GM19043 (cell line): Measurements from ENCODE around the gene KRT72.
"Not testable (repeated sequence)": the region's sequence is repeated elsewhere in the genome, so short reads cannot be mapped to it uniquely, and the experiment has no call there.

ENCODE experiments used
- ATAC-seq: cut with Tn5 transposase; IDR thresholded peaks from one replicate; pipeline ENCODE4 v1.9.1; 2021; ENCODE audit warnings: low read depth; ENCODE audit not compliant: unreplicated experiment

KRT72 gene

DNA sequence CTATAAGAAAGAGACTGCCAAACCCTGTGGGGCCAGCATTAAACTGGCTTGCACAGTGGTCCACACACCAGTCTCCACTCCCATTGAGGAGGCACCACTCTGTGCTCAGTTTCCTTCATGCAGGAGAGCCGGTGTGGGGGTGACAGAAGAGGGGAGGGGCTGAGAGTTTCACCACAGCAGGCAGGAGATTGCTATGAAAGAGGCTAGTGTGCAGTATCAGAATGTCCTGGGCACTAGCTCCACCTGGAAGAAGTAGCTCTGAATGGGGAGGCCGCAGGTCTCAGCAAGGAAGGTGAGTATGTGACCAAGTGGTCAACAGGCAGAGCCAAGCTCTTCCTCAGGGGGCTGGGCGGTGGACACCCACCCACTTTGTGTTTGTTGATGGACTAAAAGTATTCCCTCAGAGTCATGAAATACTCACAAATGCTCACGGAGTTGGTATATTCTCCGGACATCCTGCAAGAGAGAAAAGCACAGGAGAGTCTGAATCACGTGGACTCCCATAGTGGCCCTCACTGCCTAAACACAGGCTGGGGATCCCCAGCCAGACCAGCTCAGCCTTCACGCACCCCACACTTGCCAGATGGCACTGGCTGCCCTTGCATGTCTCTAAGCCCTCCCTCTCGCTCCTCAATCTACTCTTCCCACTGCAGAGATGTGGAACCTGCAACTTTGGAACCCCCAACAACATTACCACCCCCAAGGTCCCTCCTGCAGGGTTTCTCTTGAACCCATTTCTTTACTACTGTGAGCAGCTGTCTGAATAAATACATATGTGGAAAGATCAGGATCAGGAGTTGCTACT, 7.8 kb upstream of the KRT72 start:
- no peak for ATAC-seq

DNA sequence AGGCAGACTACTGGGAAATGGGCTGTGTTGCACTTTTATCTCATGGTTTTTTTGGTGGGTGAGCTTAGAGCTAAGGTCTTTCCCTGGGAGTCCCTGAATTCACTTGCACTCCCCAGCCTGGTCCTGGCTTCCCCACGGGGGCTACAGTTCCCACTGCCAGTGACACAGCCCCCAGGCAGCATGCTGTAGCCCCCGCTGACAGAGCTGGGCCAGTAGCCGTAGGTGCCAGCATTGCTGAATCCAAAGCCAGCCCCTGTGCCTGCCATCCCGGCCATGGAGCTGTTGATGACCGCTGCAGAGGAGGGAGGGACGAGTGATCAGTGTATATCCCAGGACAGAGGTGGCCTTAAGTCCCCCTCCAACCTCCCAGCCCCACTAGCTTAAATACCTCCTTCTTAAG, 6.9 kb upstream of the KRT72 start:
- ATAC-seq = no peak

DNA sequence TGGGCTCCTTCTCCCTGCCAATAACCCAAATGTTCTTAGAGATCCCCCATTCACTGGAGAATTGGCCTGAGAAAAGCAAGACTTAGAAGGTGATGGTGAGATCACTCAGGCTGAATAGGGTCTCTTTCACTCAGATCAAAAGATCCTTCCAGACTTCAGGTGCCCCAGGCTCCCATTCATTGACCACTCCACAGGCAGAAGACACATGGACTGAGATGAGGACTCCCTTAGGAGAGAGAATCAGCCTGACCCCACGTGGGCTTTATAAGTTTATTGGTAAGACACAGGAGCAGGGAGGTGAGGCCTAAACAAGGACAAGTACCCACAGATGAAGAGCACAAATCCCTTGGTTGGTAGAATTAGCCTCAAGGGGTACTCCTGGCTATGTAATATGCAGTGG, 6.1 kb upstream of the KRT72 start:
- no peak for ATAC-seq

DNA sequence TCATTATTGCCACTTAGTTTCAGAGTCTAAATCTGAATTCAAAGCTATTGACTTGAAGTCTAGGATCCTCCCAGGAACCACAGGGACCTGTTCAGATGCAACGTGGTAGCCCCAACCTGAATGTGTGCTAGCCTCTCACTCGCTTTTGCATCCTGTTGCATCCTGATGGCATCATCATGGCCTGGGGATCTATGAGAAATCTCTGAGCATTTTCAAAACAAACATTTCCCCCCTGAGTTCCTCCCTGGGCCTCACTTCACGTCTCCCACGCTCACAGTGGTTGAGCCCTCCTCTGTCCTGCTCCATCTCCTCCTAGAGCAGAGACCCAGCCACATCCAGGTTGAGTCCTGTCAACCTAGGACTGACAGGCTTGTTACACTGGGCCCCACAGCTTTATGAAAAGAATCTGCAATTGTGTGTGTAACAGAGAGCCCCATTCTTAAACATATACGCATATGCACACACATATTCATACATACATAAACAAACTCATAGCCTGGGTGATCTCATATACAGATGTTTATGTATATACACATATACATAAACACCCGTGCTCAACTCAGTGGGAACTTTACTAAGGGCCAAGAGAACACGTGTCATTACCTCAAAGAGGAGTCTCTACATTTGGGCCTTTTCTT, 5.4 kb upstream of the KRT72 start:
- ATAC-seq = no peak

DNA sequence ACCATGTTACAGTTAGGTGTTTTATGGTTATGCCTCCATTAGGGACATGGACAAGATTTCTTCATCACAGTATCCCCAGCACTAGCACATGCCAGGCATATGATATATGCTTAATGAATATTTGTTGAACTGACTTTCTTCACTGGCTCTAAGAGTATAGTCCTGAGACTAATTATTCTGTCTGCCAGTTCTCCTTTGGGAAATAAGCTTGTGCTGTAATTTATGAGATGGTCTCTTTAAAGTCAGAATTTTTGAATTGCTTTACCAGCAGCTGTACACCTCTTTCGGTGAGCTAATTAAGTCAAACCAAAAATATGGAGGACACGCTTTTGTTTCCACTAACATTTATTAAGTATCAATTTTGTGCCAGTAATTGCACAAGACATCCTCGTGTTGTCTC, 4.8 kb upstream of the KRT72 start:
- no peak for ATAC-seq

DNA sequence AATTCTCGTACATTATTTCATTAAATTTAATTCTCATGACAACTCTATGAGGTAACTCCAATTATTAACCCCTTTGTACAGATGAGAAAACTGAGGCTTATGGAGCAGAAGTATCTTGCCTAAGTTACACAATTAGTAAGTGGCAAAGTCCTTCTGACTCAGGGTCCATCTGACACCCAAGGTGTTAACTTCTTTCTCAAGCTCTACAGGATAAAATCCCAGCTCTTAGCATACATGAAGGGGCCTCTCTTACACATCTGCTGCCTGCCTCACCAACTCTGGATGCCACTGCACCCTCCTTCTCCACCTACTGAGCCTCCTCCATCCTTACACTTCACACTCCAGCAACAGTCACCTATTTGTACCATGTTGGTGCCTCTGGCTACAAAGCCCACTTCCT, 4.3 kb upstream of the KRT72 start:
- no peak for ATAC-seq

DNA sequence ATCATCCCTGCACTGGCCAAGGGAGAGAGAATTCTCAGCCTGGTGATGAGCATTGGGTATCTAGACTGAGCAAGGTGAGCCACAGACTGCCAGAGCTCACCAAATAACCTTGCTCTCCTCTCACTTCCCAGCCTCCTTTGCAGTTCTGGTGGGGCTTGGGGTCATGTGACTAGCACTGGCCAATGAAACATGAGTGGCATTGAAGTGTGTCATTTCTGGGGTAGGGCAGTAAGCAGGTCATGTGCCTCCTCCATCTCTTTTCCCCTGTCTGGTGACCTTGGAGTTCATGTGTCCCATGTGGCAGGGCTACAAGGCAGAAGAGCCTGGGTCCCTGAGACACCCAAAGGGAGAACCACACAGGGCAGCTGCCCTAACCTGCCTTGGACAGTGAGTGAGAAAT, 3.6 kb upstream of the KRT72 start:
- no peak for ATAC-seq

DNA sequence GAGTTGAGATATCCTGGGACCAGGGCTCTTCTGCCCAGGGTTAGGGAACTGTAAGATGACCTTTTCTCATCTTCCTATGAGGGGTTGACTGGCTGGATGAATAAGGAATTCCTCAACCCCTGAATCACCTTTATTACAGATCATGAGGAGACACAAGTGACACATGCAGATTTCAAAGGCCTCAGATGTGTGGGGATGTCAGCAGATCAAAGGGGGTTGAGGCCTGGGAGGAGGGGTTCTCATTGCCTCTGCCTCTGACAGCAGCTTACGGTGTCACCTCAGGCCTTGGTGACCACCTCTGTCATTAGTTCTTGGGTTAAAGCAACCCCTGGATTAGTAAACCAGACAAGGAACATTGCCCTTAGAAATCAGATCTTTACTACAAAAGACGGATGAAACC, 2.1 kb upstream of the KRT72 start:
- ATAC-seq = no peak

DNA sequence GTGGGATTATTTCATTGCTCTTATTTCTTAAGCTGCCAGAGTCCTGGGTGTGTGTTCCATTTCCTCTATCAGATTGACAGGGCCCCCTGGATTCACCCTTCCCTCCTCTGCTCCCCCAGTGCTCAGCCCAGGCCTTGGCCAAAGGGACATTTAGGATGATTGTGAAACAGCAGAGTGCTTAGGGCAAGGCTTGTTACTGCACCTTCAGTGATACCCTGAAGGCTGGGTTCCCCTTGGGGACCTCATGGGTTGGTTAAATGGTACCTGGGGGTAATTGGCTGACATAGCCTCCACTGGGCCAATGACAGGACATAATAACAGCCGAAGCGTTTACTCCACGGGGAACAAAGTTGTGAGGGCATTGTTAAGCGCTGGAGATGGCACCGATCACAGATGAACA, 1.3 kb upstream of the KRT72 start:
- ATAC-seq = no peak

DNA sequence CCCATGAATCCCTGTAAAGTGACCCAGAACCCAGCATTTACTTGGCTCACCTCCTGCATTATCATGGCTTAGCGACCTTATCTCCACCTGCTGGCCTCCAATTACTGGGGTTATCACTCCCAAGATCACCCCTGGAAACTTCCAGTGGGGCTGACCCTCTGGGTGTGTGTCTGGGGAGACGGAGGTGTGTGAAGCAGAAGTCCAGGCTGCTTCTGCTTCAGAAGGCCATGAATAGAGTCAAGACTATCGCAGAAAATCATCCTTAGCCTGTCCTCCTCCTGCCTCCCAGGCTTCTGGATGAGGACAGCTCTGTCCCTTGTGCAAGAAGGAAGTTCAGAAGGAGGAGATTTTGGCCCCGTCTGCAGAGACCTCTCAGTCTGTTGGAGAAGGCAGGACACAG, 408 bp upstream of the KRT72 start:
- no peak for ATAC-seq

DNA sequence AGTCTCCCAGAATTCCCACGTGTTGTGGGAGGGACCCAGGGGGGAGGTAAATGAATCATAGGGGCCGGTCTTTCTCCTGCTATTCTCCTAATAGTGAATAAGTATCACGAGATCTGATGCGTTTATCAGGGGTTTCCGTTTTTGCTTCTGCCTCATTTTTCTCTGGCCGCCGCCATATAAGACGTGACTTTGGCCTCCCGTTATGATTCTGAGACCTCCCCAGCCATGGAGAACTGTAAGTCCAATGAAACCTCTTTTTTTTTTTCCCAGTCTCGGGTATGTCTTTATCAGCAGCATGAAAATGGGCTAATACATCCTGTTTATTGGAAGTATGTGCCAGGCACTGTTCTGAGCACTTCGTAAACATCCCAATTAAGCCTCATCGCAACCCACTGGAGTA, 788 bp downstream of the KRT72 start:
- ATAC-seq = no peak

DNA sequence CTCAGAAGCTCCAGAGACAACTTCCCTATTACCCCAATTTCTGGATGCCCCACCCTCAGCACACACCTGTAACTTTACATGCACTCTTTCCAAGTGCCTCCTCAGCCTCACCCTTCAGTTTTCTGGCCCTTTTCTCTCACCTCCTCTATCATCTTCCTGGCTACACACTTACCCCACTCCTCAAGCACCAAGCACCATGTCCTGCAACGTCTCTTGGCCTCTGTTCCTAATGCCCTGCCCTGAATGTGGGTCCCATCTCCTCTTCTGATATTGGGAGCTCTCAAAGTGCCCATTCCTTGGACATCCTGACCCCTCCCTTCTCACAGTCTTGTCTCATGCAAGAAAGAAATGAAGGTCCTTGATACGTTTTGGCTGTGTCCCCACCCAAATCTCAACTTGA, 1.2 kb downstream of the KRT72 start:
- ATAC-seq = no peak

DNA sequence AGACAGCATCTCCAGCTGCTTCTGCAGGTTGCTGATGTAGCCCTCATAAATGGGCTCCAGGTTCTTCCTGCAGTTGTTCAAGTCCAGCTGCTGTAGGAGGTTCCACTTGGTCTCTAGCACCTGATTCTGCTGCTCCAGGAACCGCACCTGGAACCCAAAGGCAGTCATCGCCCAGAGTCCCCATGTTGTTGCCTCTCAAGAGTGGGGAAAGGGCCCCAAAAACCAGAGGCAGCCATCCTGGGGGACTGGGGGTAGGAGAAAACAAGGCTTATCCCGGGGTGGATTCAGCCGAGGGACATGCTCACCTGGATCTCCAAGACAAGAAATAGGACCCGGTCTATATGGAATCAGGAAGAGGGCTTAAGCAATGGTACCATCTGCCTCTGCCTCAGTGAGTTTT, 2.3 kb downstream of the KRT72 start:
- ATAC-seq = no peak

DNA sequence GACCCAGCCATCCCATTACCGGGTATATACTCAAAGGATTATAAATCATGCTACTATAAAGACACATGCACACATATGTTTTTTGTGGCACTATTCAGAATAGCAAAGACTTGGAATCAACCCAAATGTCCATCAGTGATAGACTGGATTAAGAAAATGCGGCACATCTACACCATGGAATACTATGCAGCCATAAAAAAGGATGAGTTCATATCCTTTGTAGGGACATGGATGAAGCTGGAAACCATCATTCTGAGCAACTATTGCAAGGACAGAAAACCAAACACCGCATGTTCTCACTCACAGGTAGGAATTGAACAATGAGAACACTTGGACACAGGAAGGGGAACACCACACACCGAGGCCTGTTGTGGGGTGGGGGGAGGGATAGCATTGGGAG, 7.0 kb downstream of the KRT72 start:
- ATAC-seq = not testable (repeated sequence)

DNA sequence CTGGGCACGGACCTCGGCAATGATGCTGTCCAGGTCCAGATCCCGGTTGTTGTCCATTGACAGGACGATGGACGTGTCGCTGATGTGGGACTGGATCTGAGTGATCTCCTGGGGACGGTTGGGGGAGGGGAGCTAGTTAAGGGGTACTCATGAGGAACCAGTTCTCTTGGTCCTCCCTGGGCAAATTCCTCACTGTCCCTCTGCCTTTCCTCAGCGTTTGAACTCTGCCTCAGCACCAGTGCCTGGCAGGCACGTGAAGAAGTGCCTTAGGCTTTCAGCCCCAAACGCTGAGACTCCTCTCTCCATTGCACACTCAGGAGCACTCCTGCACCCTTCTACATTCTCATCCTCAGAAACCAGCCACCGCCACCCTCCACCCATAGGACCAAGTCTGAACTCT, 9.7 kb downstream of the KRT72 start:
- ATAC-seq = no peak

DNA sequence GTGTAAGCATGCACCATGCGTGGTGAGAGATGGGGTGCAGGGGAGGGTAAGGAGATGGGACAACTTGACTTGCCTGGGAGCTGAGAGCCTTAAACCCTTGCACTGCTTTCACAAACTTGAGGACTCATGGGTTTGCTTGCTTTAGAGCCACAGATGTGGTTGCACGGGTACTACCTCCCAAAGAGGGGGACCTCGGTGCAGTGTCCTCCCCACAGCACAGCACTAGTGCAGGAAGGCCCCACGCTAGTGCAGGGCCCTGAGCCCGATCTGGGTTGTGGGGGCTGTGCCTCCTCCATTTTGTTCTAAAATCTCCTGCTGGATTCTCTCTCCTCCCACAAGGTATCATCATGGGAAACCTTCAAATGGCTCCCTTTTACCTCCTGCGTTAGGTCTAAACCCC, 11.2 kb downstream of the KRT72 start:
- no peak for ATAC-seq

DNA sequence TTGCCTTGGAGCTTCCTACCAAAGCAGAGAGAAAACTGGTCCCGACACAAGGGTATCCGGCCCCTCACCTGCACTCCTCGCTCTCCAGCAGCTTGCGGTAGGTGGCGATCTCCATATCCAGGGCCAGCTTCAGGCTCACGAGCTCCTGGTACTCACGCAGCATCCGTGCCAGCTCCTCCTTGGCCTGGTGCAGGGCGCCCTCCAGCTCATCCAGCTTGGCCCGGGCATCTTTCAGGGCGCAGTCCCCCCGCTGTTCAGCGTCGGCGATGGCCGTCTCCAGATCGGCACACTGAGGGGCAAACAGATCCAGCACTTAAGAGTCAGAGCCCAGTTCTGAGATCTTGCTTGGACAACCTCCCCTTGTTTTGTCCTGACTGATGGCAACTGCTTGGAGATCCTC, 13.7 kb downstream of the KRT72 start:
- no peak for ATAC-seq

DNA sequence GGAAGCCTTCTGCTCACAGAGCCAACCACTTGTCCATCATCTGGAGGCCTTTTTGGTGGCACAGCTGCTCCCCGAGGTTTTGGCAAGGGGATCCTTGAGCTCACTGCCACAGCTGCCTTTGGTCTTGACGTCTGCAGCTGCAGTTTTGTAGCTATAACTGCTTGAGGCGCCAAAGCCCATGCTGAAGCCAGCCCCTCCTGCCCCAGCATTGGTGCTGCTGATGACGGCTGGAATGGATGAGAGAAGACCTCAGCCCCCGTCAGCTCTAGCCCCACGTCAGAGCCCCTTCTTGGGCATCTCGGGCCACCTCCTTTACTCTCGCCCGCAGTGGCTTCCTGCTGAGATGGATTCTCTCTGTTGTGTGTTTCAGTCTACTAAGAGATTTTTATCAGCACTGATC, 15.3 kb downstream of the KRT72 start:
- ATAC-seq = no peak

DNA sequence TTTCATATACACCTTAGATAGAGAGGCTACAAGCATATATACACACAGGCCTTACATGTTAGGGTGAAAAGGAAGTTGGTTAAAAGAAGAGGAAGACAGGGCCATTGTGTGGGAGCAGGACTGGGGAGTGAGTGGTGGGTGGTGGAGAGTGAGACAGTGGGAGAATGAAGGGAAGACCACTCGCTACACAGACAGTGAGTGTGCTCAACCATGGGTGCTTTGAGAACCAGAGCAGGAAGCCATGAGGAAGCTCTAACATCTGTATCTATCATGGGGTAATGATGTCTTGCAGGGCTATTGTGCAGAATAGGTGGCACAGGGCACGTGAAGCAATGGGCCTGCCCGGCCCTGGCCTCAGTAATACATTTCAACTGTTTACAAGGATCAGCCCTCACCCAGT, 16.2 kb downstream of the KRT72 start:
- no peak for ATAC-seq

DNA sequence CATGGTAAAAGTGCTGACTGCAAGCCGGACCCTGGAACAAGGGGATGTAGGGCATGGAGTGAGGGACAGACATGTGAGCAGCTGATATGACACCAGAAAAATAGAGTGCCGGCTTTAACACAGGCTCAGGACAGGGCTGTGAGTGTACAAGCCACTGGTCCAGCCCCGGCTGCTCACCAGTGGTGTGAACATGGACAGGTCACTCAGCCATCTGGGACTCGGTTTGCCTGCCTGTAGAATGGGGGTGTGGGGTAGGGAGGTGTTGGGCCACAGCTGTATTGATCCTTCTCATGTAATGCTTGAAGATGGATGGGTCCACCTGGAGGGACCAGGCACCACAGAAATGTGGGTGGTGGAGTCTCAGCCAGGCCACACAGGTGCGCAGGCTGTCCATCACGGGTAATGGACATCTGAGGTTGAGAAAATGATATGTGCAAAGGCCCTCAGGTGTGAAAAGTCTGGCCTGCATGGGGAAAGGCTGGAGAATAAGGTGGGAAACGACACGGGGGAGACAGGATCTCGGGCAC, 17.0 kb downstream of the KRT72 start:
- no peak for ATAC-seq

DNA sequence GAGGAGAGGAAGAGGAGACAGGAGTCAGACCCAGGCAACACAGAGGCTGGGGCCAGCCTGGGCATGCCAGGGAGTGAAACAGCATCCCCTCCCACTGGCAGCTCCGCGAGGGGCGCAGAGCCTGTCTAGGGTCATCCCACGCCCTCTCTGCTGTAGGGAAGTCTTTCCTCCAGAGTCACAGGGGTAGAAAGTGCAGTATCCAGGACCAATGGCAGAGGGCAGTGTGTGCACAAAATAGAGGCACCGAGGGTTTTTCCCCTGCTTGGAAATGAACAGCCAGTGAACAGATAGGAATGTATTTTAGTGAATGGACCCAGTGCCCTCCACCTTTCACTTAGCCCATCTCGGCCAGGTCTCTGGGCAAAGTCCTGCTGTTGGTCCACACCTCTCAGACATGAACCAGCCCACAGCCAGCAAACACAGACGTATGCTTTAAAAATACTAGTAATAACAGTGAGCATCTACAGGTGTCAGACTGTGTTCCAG, 18.2 kb downstream of the KRT72 start:
- no peak for ATAC-seq

DNA sequence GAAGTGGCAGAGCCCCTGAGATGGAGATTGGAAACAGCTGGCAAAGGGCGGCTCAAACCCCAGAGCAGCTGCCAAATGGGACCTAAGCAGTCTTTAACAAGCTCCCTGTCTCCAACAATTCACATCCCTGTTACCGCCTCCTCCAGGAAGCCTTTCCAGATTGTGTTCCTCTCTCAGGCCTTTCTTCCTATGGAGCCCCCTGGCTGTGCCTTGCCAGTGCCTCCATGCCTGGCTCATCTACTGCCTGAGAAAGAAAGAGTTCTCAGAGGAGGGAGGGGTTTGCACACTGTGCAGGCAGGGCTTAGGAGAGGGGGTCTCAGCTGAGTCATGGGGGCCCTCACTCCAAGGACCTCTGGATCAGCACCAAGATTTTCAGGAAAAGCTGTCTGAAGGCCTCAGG, 18.8 kb downstream of the KRT72 start:
- no peak for ATAC-seq
